Limb (tissue), 2 donors: ENCODE data around the gene CDKN1C.

Experiments
- DNase-seq, 2 donors: peaks; one replicate each; pipeline ENCODE4 v3.0.0-alpha.2; 2016; ENCODE audit errors: extremely low spot score in 2 of 2

The CDKN1C gene

GRCh38 chr11:2848497-2848896 is 37.1 kb downstream of the CDKN1C start:
- no peak for DNase-seq

- no peak for DNase-seq
Measured at GRCh38 chr11:2847561-2847960, 38.0 kb downstream of the CDKN1C start.

GRCh38 chr11:2846470-2846869 is 39.1 kb downstream of the CDKN1C start:
- DNase-seq: no peak

GRCh38 chr11:2846056-2846455 is 39.5 kb downstream of the CDKN1C start:
- DNase-seq: no peak

GRCh38 chr11:2844996-2845395 is 40.6 kb downstream of the CDKN1C start:
- DNase-seq: no peak

GRCh38 chr11:2844116-2844842 is 41.3 kb downstream of the CDKN1C start:
- DNase-seq: no peak

- DNase-seq: no peak
Measured at GRCh38 chr11:2843551-2843950, 42.0 kb downstream of the CDKN1C start.

- no peak for DNase-seq
Measured at GRCh38 chr11:2842876-2843275, 42.7 kb downstream of the CDKN1C start.

GRCh38 chr11:2841411-2842190 is 44.0 kb downstream of the CDKN1C start:
- DNase-seq: no peak

GRCh38 chr11:2839395-2839943 is 46.1 kb downstream of the CDKN1C start:
- DNase-seq: no peak

- no peak for DNase-seq
Measured at GRCh38 chr11:2838676-2839294, 46.8 kb downstream of the CDKN1C start.

- no peak for DNase-seq
Measured at GRCh38 chr11:2838091-2838490, 47.5 kb downstream of the CDKN1C start.

- DNase-seq: no peak
Measured at GRCh38 chr11:2837651-2838050, 47.9 kb downstream of the CDKN1C start.

- peak in 1 of 2 donors; percentile 71 for DNase-seq
Measured at GRCh38 chr11:2837096-2837601, 48.4 kb downstream of the CDKN1C start.

GRCh38 chr11:2836315-2837095 is 49.1 kb downstream of the CDKN1C start:
- DNase-seq: no peak

- no peak for DNase-seq
Measured at GRCh38 chr11:2835751-2836150, 49.8 kb downstream of the CDKN1C start.

GRCh38 chr11:2835296-2835695 is 50.3 kb downstream of the CDKN1C start:
- DNase-seq: no peak

GRCh38 chr11:2834503-2835273 is 50.9 kb downstream of the CDKN1C start:
- no peak for DNase-seq

GRCh38 chr11:2833716-2834502 is 51.7 kb downstream of the CDKN1C start:
- DNase-seq: no peak
